ENCODE measurements around the gene ADGRV1.

The ADGRV1 gene

DNA sequence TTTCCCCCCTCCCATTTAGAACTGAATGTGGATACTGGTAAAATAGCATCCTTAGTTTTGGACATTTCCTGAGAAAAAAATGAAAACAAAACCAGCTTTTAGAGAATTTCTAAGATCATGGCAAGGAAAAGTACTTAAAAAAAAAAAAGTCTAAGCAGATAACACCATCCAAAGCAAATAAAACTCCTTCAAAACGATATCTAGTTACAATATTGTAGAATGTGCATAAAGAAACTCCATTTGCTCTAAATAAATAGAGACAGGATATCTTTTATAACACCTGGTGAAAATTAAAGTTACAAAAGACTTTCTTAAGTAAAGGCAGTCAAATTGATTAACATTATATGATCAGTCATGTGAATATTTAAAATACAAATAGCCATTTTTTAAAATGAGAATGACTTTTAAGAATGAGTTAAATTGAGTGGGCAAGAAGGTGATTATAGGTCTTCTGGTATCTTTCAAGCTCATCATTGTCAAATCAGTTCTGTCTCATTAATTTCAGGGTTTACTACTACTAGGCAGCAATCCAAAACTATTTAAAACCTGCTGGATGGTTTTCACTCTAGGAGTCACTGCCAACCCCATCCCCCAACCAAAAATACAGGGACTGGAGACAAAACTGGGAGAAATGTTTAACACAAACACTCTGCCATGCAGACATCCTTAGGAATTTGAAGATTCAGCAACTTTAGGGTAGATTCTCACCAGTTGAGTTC is 382.6 kb downstream of the ADGRV1 start (continued):
- TF ChIP-seq IKZF3 (tag by site-specific recombination; IDR thresholded peaks at IDR 0.05) (peak; percentile 53; the same call in 1 of the 2 replicates), ZNF26 (tag by site-specific recombination; IDR thresholded peaks at IDR 0.05) (no peak), ZXDB (tag by site-specific recombination; IDR thresholded peaks at IDR 0.05) (peak; percentile 75), TSHZ1 (tag by site-specific recombination; IDR thresholded peaks at IDR 0.05; ENCODE audit: borderline replicate concordance) (peak; percentile 26; the same call in 1 of the 2 replicates), KLF7 (tag by site-specific recombination; IDR thresholded peaks at IDR 0.05; ENCODE audit: borderline replicate concordance) (no peak), KLF8 (tag by site-specific recombination; IDR thresholded peaks at IDR 0.05) (peak; percentile 59; the same call in 1 of the 2 replicates), PRDM6 (tag by site-specific recombination; IDR thresholded peaks at IDR 0.05) (peak; percentile 85), GLI2 (tag by site-specific recombination; IDR thresholded peaks at IDR 0.05; ENCODE audit: borderline replicate concordance, low read depth) (0 out of 2 replicates have a peak, but pooled peaks have one; percentile 25), WT1 (tag by site-specific recombination; IDR thresholded peaks at IDR 0.05) (peak; percentile 91), OVOL3 (tag by site-specific recombination; IDR thresholded peaks at IDR 0.05) (0 out of 2 replicates have a peak, but pooled peaks have one; percentile 55), ZNF366 (tag by site-specific recombination; conservative IDR thresholded peaks at IDR 0.05) (0 out of 2 replicates have a peak, but pooled peaks have one; percentile 39)

DNA sequence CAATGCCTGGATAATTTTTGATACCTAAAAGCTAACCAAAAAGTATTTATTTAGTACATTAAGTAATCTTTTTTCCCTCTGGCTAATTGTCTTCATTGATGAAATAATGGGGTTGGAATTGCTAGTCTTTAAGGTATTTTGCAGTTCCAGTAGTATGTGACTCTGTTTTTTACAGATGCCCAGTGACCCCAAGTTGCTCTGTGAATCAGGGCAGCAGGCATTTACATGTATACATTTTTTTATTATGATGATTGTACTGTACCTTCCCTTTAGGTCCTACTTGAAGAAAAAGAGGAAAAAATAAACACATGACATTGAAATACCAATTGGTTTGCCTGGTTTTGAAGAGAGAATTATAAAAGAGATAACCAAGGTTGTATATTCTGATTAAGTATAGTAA is 385.5 kb downstream of the ADGRV1 start:
- TF ChIP-seq SETDB1 (IDR thresholded peaks at IDR 0.05; ENCODE audit: insufficient read length, low read length) (no peak), ZNF510 (tag by site-specific recombination; IDR thresholded peaks at IDR 0.05; ENCODE audit: insufficient replicate concordance) (no peak), ZNF184 (tag by site-specific recombination; IDR thresholded peaks at IDR 0.05) (no peak), PATZ1 (tag by site-specific recombination; IDR thresholded peaks at IDR 0.05) (no peak), ZNF274 (IDR thresholded peaks at IDR 0.05; ENCODE audit: low read length) (no peak), ZNF274 (tag by site-specific recombination; IDR thresholded peaks at IDR 0.05; ENCODE audit: borderline replicate concordance) (no peak), ZNF623 (tag by site-specific recombination; IDR thresholded peaks at IDR 0.05) (no peak), GLIS2 (tag by site-specific recombination; IDR thresholded peaks at IDR 0.05) (no peak), ZNF639 (tag by site-specific recombination; IDR thresholded peaks at IDR 0.05) (no peak)
- TF ChIP-seq, protein P1, sequence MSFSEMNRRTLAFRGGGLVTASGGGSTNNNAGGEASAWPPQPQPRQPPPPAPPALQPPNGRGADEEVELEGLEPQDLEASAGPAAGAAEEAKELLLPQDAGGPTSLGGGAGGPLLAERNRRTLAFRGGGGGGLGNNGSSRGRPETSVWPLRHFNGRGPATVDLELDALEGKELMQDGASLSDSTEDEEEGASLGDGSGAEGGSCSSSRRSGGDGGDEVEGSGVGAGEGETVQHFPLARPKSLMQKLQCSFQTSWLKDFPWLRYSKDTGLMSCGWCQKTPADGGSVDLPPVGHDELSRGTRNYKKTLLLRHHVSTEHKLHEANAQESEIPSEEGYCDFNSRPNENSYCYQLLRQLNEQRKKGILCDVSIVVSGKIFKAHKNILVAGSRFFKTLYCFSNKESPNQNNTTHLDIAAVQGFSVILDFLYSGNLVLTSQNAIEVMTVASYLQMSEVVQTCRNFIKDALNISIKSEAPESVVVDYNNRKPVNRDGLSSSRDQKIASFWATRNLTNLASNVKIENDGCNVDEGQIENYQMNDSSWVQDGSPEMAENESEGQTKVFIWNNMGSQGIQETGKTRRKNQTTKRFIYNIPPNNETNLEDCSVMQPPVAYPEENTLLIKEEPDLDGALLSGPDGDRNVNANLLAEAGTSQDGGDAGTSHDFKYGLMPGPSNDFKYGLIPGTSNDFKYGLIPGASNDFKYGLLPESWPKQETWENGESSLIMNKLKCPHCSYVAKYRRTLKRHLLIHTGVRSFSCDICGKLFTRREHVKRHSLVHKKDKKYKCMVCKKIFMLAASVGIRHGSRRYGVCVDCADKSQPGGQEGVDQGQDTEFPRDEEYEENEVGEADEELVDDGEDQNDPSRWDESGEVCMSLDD (tag by site-specific recombination; IDR thresholded peaks at IDR 0.05), result no peak
- CTCF ChIA-PET, result interaction anchor here (3.8 kb wide), 1 partner anchor 12 kb away, joined by 22 read pairs; no protein-coding TSS in a partner anchor

More for the DNA sequence above, 385.5 kb downstream of the ADGRV1 start:
- Histone ChIP-seq H3K27ac (ENCODE audit: extremely low read depth, low read depth, low read length) (no peak overlapping the region), H3K9me3 (ENCODE audit: control insufficient read depth, insufficient read depth, low read depth, low read length) (no peaks in the 10 kb centered on the region), H3K4me1 (ENCODE audit: control insufficient read depth, insufficient read depth, low read length) (peaks cover 15% of the 10 kb centered on the region), H3K4me3 (ENCODE audit: low read depth, low read length) (no peak overlapping the region), H3K36me3 (ENCODE audit: control insufficient read depth in 2 of 2, insufficient read depth in 1 of 2, low read length in 2 of 2) (no peaks in the 10 kb centered on the region; a peak in 1 of 3 replicates)
- POLR2A ChIA-PET, result no interaction called here
